Smooth muscle cell (in vitro differentiated cells): Measurements from ENCODE around the gene ARSG. TPM values are rescaled to one million over a fixed set of nuclear protein-coding genes. Genes with fewer than 3 reads are reported as not detected.

ENCODE experiments used
- DNase-seq: peaks from one replicate; lab custom pipeline; 2025; ENCODE audit not compliant: unreplicated experiment; lab: John Stamatoyannopoulos, UW
- H2AFZ ChIP-seq: fragments of 200-600 bp; sonication (generic); 2 replicates; pipeline ENCODE4 v1.6.0; 2016; ENCODE audit warnings: antibody characterized with exemption, low read depth, mild to moderate bottlenecking
- H3F3A ChIP-seq: fragments of 200-600 bp; sonication (generic); 2 replicates; pipeline ENCODE4 v1.6.0; 2017; ENCODE audit warnings: antibody characterized with exemption, low read depth
- H3K27ac ChIP-seq: fragments of 200-600 bp; sonication (generic); 2 replicates; pipeline ENCODE4 v1.5.1; 2016; ENCODE audit warnings: low read depth, mild to moderate bottlenecking
- H3K27me3 ChIP-seq: fragments of 200-600 bp; sonication (generic); 2 replicates; pipeline ENCODE4 v1.6.1; 2016; ENCODE audit warnings: low read depth, mild to moderate bottlenecking
- H3K36me3 ChIP-seq: fragments of 200-600 bp; sonication (generic); 2 replicates; pipeline ENCODE4 v1.5.1; 2016; ENCODE audit warnings: low read depth
- H3K4me1 ChIP-seq: fragments of 200-600 bp; sonication (generic); 2 replicates; pipeline ENCODE4 v1.5.1; 2016; ENCODE audit warnings: low read depth
- H3K4me2 ChIP-seq: fragments of 200-600 bp; sonication (generic); 2 replicates; pipeline ENCODE4 v1.6.0; 2016; ENCODE audit warnings: mild to moderate bottlenecking
- H3K4me3 ChIP-seq: fragments of 200-600 bp; sonication (generic); 2 replicates; pipeline ENCODE4 v1.5.1; 2016; ENCODE audit warnings: mild to moderate bottlenecking
- H3K79me2 ChIP-seq: fragments of 200-600 bp; sonication (generic); 2 replicates; pipeline ENCODE4 v1.6.0; 2016; ENCODE audit warnings: low read depth, mild to moderate bottlenecking
- H3K9ac ChIP-seq: fragments of 200-600 bp; sonication (generic); 2 replicates; pipeline ENCODE4 v1.6.0; 2016; ENCODE audit warnings: low read depth
- H3K9me3 ChIP-seq: fragments of 200-600 bp; sonication (generic); replicated peaks from 2 replicates; pipeline ENCODE4 v1.5.1; 2016; ENCODE audit warnings: low read depth
- H4K20me1 ChIP-seq: fragments of 200-600 bp; sonication (generic); 2 replicates; pipeline ENCODE4 v1.6.0; 2016; ENCODE audit warnings: low read depth
- CTCF ChIP-seq: fragments of 200-600 bp; sonication (generic); IDR thresholded peaks from 2 replicates; pipeline ENCODE4 v1.5.1; 2017; ENCODE audit warnings: borderline replicate concordance, mild to moderate bottlenecking, antibody characterized with exemption; ENCODE audit not compliant: insufficient read depth, poor library complexity, severe bottlenecking
- WGBS: methylation state at CpG from one replicate; pipeline ENCODE4 v1.1.7; 2016; ENCODE audit warnings: low lambda C conversion rate; 5-methylcytosine and 5-hydroxymethylcytosine counted together
- polyA plus RNA-seq: library from polyadenylated mRNA; unstranded; fragments of >200 nt; fragmentation: Nextera tagmentation; extraction: Ambion mirVana; gene quantifications from 2 replicates; pipeline ENCODE4 v1.2.1, GENCODE V29; 2016
- total RNA-seq: library from RNA; depleted of rRNA; stranded (reverse); fragments of >200 nt; gene quantifications from 2 replicates; pipeline ENCODE4 v1.2.3, GENCODE V29; 2014

ARSG gene
- total and polyA plus RNA-seq, 2 experiments from 2014 or later = 1.0 to 2.4 TPM

- Histone ChIP-seq H3K79me2 (no peaks in the 10 kb centered on the region), H4K20me1 (no peaks in the 10 kb centered on the region), H3K4me1 (peaks cover 14% of the 10 kb centered on the region), H3K9ac (peak overlapping the region; percentile 82), H3K4me3 (no peak overlapping the region), H3K27ac (peak overlapping the region; percentile 98), H3K36me3 (no peaks in the 10 kb centered on the region), H3K27me3 (no peaks in the 10 kb centered on the region), H3K4me2 (peak overlapping the region; percentile 73), H3F3A (peaks cover 19% of the 10 kb centered on the region), H3K9me3 (no peaks in the 10 kb centered on the region), H2AFZ (no peak overlapping the region)
- 76% methylated on average over 4 of the region's 4 CpGs for WGBS
- no peak for DNase-seq
- TF ChIP-seq CTCF = no peak
Measured at GRCh38 chr17:68383120-68383442, 91.8 kb downstream of the ARSG start.

DNA sequence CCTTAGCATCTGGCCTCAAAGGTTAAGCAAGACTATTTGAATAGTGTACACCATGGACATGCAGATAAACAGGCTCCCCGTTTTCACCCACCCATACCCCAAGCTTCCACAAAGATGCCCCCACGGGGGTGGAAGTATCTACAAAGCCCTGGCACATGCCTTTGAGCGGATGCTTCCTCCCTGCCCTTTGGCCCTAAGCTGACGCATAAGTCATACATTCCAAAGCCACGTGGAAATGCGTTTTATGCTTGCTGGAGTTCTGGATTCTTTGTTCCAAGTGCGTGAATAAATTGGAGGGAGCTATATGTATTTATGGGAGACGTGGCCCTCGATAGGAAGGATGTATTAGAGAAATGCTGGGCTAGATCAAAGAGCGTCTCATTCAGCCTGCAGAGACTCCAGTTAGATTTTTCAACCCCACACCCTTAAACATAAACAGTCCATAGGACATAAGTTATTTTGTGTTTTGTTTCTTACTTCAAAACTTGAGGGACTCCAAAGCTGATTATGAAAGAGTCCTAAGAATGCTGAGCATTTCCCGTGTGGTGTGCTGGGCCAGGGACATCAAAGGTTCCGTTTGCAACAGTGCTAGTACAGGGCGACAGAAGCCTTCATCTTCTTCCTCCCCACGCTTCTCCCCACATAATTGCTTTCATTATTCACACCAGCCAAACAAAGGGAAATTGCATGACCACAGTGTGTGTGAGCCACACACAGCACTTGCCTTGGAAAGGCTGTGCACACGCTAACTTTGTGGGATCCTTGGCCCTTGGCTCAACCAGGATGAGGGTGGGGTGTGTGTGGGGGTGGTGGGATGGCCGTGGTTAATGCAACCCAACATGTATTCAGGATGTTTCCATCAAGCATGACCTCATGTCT, 92.4 kb downstream of the ARSG start:
- no peak for TF ChIP-seq CTCF

DNA sequence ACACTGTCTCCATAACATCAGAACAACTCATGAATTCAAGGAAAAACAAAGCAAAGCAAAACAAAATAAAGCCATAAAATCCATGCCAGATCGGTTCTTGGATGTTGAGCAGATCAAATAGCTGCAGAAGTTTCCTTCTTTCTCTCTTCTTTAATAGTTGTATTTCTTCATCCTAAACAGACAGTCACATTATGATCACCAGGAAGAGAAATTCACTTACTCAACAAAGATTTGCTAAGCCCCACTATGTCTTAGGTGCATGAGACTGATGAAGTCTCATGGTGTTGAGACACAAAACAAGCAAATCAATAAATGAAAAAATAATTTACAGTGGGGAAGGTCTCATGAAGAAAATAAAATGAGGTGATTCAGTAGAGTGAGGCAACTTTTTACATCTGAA, 93.2 kb downstream of the ARSG start:
- no peaks in the 10 kb centered on the region for H3K27me3 ChIP-seq
- no peak for DNase-seq

More for the DNA sequence above, 92.4 kb downstream of the ARSG start:
- Histone ChIP-seq H3K36me3 (no peaks in the 10 kb centered on the region), H4K20me1 (no peaks in the 10 kb centered on the region), H3K27me3 (no peaks in the 10 kb centered on the region), H3K9ac (peak overlapping the region; percentile 82), H3K27ac (peak overlapping the region; percentile 98), H3K4me2 (peak overlapping the region; percentile 73), H3K9me3 (no peaks in the 10 kb centered on the region), H3F3A (peaks cover 16% of the 10 kb centered on the region), H3K4me1 (peaks cover 8% of the 10 kb centered on the region), H2AFZ (no peak overlapping the region), H3K4me3 (no peak overlapping the region), H3K79me2 (no peaks in the 10 kb centered on the region)
- DNase-seq = no peak
- WGBS = 16% methylated on average over 16 of the region's 16 CpGs

More for the DNA sequence above, 93.2 kb downstream of the ARSG start:
- no peaks in the 10 kb centered on the region for H3K79me2 ChIP-seq
- peak overlapping the region; percentile 82 for H3K9ac ChIP-seq
- no peaks in the 10 kb centered on the region for H3K9me3 ChIP-seq
- H3K4me3 ChIP-seq = no peak overlapping the region
- peak overlapping the region; percentile 73 for H3K4me2 ChIP-seq
- peaks cover 16% of the 10 kb centered on the region for H3F3A ChIP-seq
- H3K36me3 ChIP-seq = no peaks in the 10 kb centered on the region
- 62% methylated on average over 1 of the region's 1 CpG for WGBS
- H3K27ac ChIP-seq = peak overlapping the region; percentile 98
- H2AFZ ChIP-seq = no peak overlapping the region
- H3K4me1 ChIP-seq = peaks cover 3% of the 10 kb centered on the region
- no peak for TF ChIP-seq CTCF
- H4K20me1 ChIP-seq = no peaks in the 10 kb centered on the region
